ENCODE results near the gene CTSE.

Gene CTSE

GRCh38 chr1:205971082-205971481 is 52.6 kb downstream of the CTSE start:
- no peak for DNase-seq (ENCODE audit: low spot score)

- no peak for DNase-seq (ENCODE audit: low spot score)
These were observed 53.2 kb downstream of the CTSE start for GRCh38 chr1:205970486-205970885.

DNA sequence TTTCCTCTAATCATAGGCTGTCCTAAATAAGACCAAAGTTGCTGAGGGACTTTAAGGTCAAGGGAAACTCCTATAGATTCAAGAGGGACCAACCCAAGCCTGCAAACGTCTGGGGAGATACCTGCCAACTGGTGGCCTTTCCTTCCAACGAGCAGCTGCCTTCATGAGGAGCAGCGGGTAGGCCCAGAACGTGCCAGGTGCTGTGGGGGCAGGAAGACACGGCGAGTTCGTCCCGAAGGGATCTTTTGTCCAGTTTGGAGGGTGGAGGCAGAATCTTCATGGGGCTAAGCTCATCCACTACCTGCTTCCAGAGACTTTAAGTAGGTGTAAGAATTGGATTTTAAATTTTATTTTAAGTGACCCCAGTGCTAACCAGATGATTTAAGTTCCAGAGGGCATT is 54.5 kb downstream of the CTSE start:
- DNase-seq (ENCODE audit: low spot score): no peak

- DNase-seq (ENCODE audit: low spot score): no peak
These were observed 56.0 kb downstream of the CTSE start for GRCh38 chr1:205967554-205968335.

GRCh38 chr1:205965036-205965884 is 58.4 kb downstream of the CTSE start:
- DNase-seq (ENCODE audit: low spot score): no peak

- peak; percentile 36 for DNase-seq (ENCODE audit: low spot score)
These were observed 60.1 kb downstream of the CTSE start for GRCh38 chr1:205963352-205964155.

DNA sequence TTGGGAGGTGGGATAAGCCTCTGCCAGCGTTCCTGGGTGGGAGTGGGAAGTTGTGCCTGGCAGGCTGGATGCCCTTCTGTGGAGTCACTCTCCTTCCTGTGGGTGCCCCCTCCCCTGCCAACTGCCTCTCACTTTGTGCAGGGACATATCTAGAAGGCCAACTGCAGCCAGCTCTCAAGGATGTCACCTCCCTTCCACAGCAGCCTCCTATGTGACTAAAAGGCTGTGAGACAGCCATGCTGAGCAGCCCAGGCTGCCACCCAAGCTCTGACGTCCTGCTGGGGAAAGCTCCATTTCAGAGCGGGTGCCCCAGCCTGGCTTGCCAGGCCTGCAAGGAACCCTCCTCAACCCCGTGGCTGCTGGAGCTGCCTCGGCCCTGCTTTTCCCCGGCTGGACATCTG is 60.9 kb downstream of the CTSE start:
- DNase-seq (ENCODE audit: low spot score): no peak

DNA sequence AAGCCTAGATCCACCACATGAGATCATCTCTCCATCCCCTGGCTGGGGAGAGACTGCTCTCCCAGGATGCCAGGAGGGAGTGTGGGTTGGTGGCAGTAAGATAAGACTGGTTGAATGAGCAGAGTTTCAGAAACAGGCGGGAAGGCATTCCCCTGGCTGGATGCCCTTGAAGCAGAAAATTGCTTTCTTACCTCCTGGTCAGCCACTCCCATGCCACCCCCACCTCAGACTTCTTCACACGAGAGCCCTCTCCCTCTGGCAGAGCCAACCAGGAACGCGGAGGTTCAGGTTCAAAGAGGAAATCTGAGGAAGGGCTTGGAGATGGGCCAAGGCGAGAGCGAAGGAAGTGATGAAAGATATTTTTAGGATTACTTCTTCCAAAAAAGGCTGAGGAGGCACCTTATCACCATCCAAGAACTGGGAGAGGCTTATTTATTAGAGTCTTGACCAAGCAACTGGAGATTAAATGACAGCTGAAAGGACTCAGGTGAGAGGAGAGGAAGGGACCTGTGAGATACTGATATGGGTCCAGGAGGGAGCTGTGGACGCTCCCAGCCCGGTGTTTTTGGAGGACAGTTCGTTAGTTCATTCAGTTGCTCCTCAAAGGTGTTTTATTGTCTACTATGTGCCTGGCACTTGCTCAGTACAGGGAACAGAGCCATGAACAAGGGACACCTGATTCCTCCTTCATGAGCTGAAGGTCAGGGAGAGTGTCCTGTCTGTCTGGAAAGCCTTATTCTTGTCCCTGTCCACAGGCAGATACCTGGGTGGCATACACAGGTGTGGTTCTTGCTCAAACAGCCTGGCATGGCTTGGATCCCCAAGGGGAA is 61.5 kb downstream of the CTSE start:
- no peak for DNase-seq (ENCODE audit: low spot score)

DNA sequence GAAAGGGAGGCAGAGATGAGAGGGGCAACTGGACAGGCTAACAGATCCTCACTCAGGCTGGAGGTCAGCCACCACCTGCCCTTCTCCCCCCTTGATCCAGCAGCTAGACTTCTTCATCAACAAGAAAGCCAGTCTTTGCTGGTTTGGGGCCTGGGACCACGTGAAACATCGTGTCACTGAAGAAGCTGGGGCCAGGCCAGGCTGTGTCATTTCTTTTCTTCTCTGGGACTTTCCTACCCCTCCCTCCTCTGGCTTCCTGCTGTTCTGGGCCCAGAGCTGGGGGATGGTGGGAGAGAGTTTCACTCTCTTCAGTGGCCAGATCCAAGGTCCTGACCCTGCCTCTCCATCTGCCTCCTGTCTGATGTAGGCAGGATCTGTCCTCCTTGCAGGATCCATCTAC is 62.3 kb downstream of the CTSE start:
- no peak for DNase-seq (ENCODE audit: low spot score)

- no peak for DNase-seq (ENCODE audit: low spot score)
These were observed 63.9 kb downstream of the CTSE start for GRCh38 chr1:205959789-205960188.

Data from RKO (cell line).